GM04503 (cell line): ENCODE data around the gene CHP2.
"Not testable (repeated sequence)": the region's sequence is repeated elsewhere in the genome, so short reads cannot be mapped to it uniquely, and the experiment has no call there.

Experiments used
- DNase-seq: peaks from one replicate; pipeline ENCODE4 v3.0.0-alpha.2; 2012; ENCODE audit warnings: low read depth

Gene CHP2

GRCh38 chr16:23754594-23755483 is at the start of gene CHP2:
TSS of gene CHP2 (plus strand) at chr16:23755026. CDS start at chr16:23755050, 24 bp downstream.
- no peak for DNase-seq

DNA sequence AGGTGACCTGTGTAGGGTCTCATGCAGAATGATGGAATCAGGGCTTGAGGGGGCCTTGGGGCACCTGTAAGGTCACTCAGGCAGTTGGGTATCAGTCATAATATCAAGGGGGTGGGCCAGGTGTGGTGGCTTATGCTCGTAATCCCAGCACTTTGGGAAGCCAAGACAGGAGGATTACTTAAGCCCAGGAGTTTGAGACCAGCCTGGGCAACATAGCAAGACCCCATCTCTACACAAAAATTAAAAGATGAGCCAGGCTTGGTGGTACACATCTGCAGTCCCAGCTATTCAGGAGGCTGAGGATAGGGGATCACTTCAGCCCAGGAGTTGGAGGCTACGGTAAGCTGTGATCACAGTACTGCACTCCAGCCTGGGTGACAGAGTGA is 49.3 kb upstream of the CHP2 start:
- DNase-seq = no peak

GRCh38 chr16:23706439-23706838 is 48.4 kb upstream of the CHP2 start:
- no peak for DNase-seq

- DNase-seq = no peak
Observed at GRCh38 chr16:23709536-23709935, 45.3 kb upstream of the CHP2 start.

DNA sequence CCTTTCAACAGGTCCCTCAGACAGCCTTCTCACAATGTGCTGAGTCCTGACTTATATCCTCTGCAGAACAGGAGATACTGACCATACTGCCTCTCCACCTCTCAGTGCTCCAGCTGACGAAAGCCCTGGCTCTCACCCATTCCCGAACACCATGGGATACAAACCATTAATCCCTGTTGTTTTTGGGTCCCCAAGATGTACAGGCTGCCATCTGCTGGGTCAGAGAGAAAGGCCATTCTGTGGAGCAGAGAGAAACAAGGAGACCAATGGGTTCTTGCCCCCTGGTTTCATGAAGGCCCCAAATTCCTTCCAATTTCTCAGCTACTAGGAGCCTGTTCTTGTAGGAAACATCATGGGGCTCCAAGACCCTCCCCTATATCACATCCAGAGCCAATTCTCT is 44.8 kb upstream of the CHP2 start:
- DNase-seq = no peak

GRCh38 chr16:23710504-23710903 is 44.3 kb upstream of the CHP2 start:
- no peak for DNase-seq

GRCh38 chr16:23711785-23712184 is 43.0 kb upstream of the CHP2 start:
- no peak for DNase-seq

DNA sequence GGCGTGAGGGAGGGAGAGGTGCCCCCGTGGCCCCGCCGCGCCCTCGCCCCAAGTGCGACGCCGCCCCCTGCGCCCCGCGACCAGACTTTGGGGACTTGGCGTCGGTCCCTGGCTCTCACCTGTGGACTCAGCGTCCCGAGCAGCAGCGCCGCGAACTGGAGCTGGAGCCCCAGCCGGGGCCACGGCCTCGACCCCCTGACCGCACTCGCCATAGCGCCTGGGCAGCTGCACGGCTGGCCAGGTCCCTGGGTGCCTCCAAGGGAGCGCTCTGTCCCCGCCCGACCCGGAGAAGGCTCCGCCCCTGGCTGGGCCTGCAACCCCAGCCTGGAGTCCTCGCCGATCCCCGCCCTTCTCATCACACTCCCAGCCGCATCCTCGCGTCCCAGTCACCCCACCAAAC is 41.9 kb upstream of the CHP2 start, which contains the start of gene ERN2:
TSS of gene ERN2 (minus strand) at position 247 of the 400 bp plus-strand sequence. CDS start at position 212, 35 bp downstream.
- DNase-seq = no peak

DNA sequence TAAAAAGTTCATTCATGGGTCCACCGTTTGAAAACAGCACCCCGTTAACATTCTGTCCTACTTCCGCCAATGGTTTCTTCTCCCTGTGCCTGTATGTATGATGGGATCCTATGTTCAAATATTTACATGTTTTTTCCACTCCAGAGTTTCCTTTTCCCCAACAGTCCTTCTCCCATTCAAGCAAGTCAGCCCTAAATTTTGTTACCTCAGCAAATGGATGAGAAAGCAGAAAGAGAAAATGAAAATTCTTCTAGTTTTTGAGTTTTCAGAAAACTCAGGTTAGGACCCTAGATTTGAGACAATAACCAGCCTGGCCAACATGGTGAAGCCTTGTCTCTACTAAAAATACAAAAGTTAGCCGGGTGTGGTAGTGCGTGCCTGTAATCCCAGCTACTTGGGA is 38.3 kb upstream of the CHP2 start:
- DNase-seq = no peak

GRCh38 chr16:23722613-23723240 is 32.1 kb upstream of the CHP2 start:
- DNase-seq = not testable (repeated sequence)

GRCh38 chr16:23724096-23724784 is 30.6 kb upstream of the CHP2 start:
- no peak for DNase-seq

GRCh38 chr16:23724785-23725131 is 30.1 kb upstream of the CHP2 start:
- no peak for DNase-seq

DNA sequence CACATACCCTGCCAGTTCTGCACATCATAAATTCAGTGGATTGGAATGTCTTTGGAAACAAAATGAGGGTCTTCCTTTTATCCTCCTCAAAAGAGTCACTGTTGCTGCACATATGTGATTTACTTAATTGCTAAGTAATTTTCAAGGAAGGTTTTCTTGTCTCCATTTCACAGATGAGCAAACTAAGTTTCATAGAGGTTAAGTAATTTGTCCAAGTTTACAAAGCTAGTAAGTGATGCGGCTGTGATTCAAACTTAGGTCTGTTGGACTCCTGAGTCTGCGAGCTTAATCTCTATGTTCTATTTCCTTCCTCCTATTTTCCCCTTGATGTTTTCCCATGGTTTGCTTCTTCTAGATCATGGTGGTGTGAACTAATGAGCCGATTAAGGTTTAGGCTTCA is 28.1 kb upstream of the CHP2 start:
- DNase-seq = no peak

GRCh38 chr16:23728112-23728477 is 26.7 kb upstream of the CHP2 start:
- no peak for DNase-seq

- DNase-seq = no peak
Observed at GRCh38 chr16:23729503-23730424, 25.1 kb upstream of the CHP2 start.

GRCh38 chr16:23734176-23734893 is 20.5 kb upstream of the CHP2 start:
- DNase-seq = no peak

DNA sequence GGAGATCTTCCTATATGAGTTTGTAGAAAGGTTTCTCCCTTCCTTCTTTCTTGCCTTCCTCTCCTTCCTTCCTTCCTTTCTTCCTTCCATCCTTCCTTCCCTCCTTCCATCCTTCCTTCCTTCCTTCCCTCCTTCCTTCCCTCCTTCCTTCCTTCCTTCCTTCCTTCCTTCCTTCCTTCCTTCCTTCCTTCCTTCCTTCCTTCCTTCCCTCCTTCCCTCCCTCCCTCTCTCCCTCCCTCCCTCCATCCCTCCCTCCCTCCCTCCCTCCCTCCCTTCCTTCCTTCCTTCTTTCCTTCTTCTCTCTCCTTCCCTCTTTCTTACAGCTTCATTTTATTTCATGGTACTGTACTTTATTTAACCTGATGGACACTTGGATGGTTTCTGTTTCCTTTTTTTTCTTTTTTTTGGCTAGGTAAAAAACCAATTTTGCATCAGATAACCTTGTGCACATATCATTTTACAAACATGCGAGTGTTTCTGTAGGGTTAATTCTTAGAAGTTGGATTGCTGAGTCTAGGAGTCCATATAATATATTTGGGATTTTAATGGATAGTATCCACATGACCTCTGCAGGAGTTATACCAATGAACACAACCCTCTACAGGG is 17.3 kb upstream of the CHP2 start:
- DNase-seq = not testable (repeated sequence)

GRCh38 chr16:23739516-23739915 is 15.3 kb upstream of the CHP2 start:
- DNase-seq = no peak

DNA sequence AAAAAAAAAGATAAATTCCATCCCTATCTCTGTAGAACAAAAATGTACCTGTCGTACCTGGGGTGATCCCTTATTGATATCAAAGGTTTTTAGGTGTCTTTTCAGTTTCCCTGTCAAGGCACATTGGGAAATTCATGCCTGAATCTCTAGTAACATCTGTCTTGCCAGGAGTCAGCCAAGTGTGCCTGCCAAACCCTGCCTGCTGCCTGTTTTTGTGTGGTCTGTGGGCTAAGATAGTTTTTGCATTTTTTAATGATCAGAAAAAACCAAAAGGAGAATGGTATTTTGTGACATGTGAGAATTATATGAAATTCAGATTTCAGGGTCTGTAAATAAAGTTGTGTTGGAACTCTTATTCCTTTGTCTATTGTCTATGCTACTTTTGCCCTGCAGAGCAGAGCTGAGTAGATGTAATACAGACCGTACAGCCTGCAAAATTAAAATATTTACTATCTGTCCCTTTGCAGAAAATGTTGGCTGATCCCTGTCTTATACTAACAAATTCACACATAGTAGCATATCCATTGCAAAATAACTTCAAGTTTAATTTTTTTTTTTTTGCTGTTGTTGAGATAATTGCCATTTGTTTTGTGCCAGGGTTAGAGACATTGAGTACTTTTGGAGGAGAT is 13.0 kb upstream of the CHP2 start:
- no peak for DNase-seq

DNA sequence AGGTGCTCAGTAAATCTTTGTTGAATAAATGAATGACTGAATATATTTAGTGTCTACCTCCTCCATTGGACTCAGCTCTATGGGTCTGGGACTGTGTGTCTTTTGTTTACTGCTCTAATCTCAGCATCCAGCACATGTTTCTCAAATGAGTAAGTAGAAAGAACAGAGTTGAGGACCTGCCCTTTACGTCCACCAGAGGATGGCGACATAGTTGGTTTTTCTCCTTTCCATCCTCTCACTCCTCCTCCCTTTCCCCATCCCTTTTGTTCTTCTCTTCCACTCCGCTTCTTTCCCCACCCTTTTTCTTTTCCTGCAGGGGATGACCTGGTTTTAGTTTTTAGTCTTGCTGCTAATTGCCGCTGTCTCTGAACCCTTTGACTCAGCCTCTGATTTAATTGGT is 12.1 kb upstream of the CHP2 start:
- DNase-seq = no peak
